DND-41 (cell line): ENCODE results near the gene MED31.
"Not testable (repeated sequence)": the region's sequence is repeated elsewhere in the genome, so short reads cannot be mapped to it uniquely, and the experiment has no call there.

Source experiments
- ATAC-seq: fragments of 200-7000 bp; cut with Tn5 transposase; 3 replicates; pipeline ENCODE4 v1.9.1; 2021; ENCODE audit warnings: low read depth; ENCODE audit not compliant: insufficient read depth
- DNase-seq: peaks from one replicate; pipeline ENCODE4 v3.0.0-alpha.2; 2020
- H2AFZ ChIP-seq: 2 replicates; pipeline ENCODE4 v1.6.0; 2012; ENCODE audit warnings: low read depth, low read length
- H3K27ac ChIP-seq: 2 replicates; pipeline ENCODE4 v1.5.1; 2012; ENCODE audit warnings: low read length, inconsistent platforms
- H3K27me3 ChIP-seq: fragments of 200-600 bp; sonication (generic); 2 replicates; pipeline ENCODE4 v1.6.0; 2012; ENCODE audit warnings: low read length, mild to moderate bottlenecking, inconsistent platforms; ENCODE audit not compliant: insufficient read depth, poor library complexity
- H3K36me3 ChIP-seq: 2 replicates; pipeline ENCODE4 v1.5.1; 2012; ENCODE audit warnings: low read length, inconsistent platforms; ENCODE audit not compliant: insufficient read depth
- H3K4me1 ChIP-seq: 2 replicates; pipeline ENCODE4 v1.5.1; 2012; ENCODE audit warnings: mild to moderate bottlenecking, low read length; ENCODE audit not compliant: insufficient read depth
- H3K4me2 ChIP-seq: 2 replicates; pipeline ENCODE4 v1.6.0; 2012; ENCODE audit warnings: mild to moderate bottlenecking, moderate library complexity, low read length, inconsistent platforms; ENCODE audit not compliant: insufficient read depth
- H3K4me3 ChIP-seq, 2 experiments: fragments of 200-600 bp in 1 of 2; shearing (Covaris generic) in 1 of 2; 2 replicates each; pipeline ENCODE4 v1.5.1; 2012 to 2016; ENCODE audit warnings: inconsistent platforms in 2 of 2, low read length in 2 of 2, mild to moderate bottlenecking in 2 of 2, low read depth in 1 of 2, moderate library complexity in 1 of 2
- H3K79me2 ChIP-seq: 2 replicates; pipeline ENCODE4 v1.6.0; 2012; ENCODE audit warnings: low read length, inconsistent platforms; ENCODE audit not compliant: insufficient read depth
- H3K9ac ChIP-seq: 2 replicates; pipeline ENCODE4 v1.6.0; 2012; ENCODE audit warnings: low read depth, mild to moderate bottlenecking, inconsistent platforms, low read length, moderate library complexity
- H3K9me3 ChIP-seq: 2 replicates; pipeline ENCODE4 v1.5.1; 2012; ENCODE audit warnings: low read length, moderate library complexity, mild to moderate bottlenecking, inconsistent platforms; ENCODE audit not compliant: insufficient read depth, severe bottlenecking
- H4K20me1 ChIP-seq: 2 replicates; pipeline ENCODE4 v1.6.0; 2012; ENCODE audit warnings: low read length; ENCODE audit not compliant: insufficient read depth
- EZH2 ChIP-seq: IDR thresholded peaks from 3 replicates; pipeline ENCODE4 v1.6.1; 2012; ENCODE audit warnings: borderline replicate concordance, low read depth, mild to moderate bottlenecking, moderate library complexity, low read length, inconsistent platforms; ENCODE audit not compliant: severe bottlenecking
- TF ChIP-seq, protein P1 (sequence below): IDR thresholded peaks from 2 replicates; pipeline ENCODE4 v1.5.1; 2012; ENCODE audit warnings: borderline replicate concordance, low read length, moderate library complexity, mild to moderate bottlenecking; ENCODE audit not compliant: poor library complexity, severe bottlenecking; ENCODE audit errors: extremely low read depth

Gene MED31

DNA sequence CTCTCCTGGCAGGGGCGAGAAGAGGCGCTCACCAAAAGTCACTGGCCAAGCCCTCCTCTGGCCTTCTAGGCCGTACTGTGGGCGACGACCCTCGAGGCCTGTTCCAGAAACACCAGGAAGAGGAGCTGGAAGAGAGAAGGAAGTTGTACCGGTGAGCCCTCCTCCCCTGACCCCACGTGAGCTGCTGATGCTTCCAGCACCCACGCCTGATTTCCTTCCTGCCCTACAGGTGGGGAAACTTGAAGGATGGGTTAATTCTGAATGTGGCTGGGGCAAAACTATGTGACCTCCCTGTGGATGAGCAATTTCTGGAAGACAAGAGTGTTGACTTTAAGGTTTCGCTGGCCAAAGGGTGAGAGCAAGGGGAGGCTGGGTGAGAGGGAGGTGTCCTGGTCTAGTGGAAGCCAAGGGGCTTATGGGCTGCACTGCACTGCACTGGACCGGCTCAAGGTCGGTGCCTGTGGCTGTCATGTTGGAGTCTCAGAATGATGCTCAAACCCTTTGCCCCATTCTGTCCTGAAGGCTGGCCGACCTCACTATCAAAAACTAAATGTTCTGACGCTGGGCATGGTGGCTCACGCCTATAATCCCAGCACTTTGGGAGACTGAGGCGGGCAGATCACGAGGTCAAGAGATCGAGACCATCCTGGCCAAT, 6.4 kb upstream of the MED31 start:
- no peak overlapping the region for H3K4me3 ChIP-seq
- H3K27me3 ChIP-seq, result peaks cover 23% of the 10 kb centered on the region
- H2AFZ ChIP-seq, result no peak overlapping the region
- H4K20me1 ChIP-seq, result no peaks in the 10 kb centered on the region
- H3K27ac ChIP-seq, result no peak overlapping the region
- TF ChIP-seq EZH2, result no peak
- TF ChIP-seq, protein P1, sequence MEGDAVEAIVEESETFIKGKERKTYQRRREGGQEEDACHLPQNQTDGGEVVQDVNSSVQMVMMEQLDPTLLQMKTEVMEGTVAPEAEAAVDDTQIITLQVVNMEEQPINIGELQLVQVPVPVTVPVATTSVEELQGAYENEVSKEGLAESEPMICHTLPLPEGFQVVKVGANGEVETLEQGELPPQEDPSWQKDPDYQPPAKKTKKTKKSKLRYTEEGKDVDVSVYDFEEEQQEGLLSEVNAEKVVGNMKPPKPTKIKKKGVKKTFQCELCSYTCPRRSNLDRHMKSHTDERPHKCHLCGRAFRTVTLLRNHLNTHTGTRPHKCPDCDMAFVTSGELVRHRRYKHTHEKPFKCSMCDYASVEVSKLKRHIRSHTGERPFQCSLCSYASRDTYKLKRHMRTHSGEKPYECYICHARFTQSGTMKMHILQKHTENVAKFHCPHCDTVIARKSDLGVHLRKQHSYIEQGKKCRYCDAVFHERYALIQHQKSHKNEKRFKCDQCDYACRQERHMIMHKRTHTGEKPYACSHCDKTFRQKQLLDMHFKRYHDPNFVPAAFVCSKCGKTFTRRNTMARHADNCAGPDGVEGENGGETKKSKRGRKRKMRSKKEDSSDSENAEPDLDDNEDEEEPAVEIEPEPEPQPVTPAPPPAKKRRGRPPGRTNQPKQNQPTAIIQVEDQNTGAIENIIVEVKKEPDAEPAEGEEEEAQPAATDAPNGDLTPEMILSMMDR, result no peak
- H3K79me2 ChIP-seq, result no peaks in the 10 kb centered on the region
- no peaks in the 10 kb centered on the region for H3K36me3 ChIP-seq
- peaks cover 17% of the 10 kb centered on the region for H3K4me1 ChIP-seq
- H3K9ac ChIP-seq, result no peak overlapping the region
- H3K4me2 ChIP-seq, result no peak overlapping the region
- ATAC-seq (no peak), DNase-seq (no peak)
- no peaks in the 10 kb centered on the region for H3K9me3 ChIP-seq

DNA sequence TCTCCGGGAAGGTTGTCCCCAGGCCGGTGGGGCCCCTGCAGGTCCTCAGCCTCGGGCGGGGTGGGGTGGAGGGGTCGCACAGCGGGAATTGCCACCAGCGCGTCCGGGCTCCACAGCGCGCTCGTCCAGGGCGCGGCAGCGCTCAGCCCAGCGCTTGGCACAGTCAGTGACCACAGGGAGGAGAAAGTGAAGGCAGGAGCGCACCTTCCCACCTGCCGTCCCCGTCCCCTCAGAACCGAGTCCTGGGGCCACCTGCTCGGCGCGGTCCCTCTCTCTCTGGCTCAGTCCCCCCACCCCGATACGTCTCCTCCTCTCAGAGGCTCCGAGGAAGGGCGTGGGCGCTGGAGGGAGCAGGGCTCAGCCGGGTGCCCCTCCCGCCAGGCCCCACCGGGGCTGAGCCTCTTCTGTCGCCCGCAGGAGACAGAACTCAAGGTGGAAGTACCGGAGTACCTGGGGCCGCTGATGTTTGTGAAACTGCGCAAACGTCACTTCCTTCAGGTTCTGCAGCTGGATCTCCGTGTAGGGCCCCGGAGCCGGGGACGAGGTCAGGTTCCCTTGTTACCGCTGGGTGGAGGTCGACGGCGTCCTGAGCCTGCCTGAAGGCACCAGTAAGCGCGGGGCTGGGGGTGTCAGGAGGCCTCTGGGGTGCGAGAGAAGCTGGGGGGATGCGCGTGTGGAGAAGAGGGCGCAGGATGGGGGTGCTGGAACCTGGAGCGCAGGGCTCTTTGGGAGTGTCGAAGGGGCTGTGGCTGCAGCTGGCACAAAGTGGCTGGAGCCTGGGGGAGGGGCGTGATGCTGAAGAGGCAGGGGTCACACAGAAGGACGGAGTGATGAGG, 5.6 kb upstream of the MED31 start:
- H3K79me2 ChIP-seq, H2AFZ ChIP-seq, H3K4me2 ChIP-seq, H3K36me3 ChIP-seq, H3K4me3 ChIP-seq, H3K27ac ChIP-seq, H4K20me1 ChIP-seq, ATAC-seq, DNase-seq, H3K9ac ChIP-seq, H3K9me3 ChIP-seq: not testable (repeated sequence)
- H3K27me3 ChIP-seq, result peaks cover 18% of the 10 kb centered on the region
- H3K4me1 ChIP-seq, result peaks cover 25% of the 10 kb centered on the region

DNA sequence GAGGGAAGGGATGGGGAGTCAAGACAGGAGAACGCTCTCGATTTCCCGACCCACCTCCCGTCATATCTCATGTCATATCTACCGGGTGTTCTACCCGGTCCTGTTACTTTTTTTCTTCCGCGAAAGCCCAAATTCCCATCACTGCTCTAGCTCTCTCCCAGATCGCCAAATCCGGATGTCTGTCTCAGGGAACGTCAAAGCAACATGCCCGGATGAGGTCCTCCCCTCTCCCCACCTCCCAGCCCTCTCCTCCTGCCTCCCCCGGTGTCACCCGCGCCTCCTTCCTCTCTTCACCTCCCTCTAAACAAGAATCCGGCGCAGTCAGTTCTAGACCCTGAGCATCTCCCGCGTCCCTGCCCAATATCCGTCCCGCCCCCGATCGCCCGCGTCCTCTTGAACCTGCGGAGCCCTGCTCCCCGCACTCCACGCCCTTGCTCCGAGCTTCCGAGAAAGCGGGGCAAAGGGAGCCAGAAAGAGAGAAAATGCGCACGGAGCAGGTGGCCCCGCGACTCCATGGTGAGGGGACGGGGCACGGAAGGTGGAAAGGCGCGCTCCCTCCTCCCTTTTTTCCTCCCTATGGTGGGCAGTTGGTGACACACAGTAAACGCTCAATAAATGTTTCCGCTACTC, 4.4 kb upstream of the MED31 start:
- not testable (repeated sequence) for H3K79me2 ChIP-seq, H3K4me2 ChIP-seq, H3K9me3 ChIP-seq, ATAC-seq, H4K20me1 ChIP-seq, H3K9ac ChIP-seq, H3K36me3 ChIP-seq, H2AFZ ChIP-seq, H3K4me3 ChIP-seq, H3K27ac ChIP-seq, DNase-seq, H3K27me3 ChIP-seq
- H3K4me1 ChIP-seq, result peaks cover 30% of the 10 kb centered on the region

DNA sequence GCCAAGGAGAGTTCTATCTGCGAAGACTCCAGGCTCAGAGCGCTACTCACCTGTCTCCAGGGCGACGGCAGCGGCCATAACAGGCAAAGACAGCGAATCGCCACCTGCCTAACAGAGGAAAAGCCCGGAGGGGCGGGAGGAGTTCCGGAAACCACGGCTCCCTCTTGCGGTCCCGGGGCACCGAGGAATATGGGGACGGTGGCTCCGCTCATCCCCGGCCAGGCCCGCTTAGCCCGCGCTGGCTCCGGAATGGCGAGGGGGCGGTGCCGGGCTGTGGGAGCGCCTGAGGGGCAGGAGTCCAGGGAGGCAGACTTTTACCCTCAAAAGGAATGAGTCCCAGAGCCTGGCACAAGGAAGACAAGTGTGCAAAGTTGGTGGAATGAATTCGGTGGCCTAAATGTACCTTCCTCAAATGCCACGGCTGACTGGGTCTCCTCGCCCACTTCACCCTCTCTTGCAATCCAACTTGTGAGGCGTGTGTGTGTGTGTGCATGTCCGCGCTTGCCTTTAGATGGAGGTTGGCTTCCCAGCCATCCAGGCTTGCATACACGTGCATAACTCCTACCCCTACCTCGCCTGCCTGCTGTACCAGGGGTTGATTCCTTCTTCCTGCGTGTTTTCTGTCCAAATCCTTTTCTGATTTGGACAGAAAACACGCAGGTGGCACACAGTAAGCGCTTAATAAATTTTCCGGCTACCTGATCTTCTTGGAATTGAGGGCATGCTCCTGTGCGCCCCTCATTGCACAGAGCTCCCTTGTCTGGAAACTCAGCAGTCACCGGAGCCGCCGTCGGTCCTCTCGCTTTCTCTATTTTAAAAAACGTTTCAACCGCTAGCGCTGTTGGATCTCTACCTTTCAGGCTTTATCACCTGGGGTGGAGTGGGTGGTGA, 3.7 kb upstream of the MED31 start:
- no peak for DNase-seq

More for the DNA sequence above, 3.7 kb upstream of the MED31 start:
- Histone ChIP-seq H3K27ac (no peak overlapping the region), H4K20me1 (peaks cover 2% of the 10 kb centered on the region; the same call in 1 of the 2 replicates), H3K79me2 (peaks cover 17% of the 10 kb centered on the region), H3K9ac (no peak overlapping the region), H3K27me3 (peaks cover 4% of the 10 kb centered on the region), H3K36me3 (peaks cover 3% of the 10 kb centered on the region; the same call in 1 of the 2 replicates), H2AFZ (no peak overlapping the region), H3K4me3 (no peak overlapping the region), H3K4me2 (no peak overlapping the region), H3K9me3 (no peaks in the 10 kb centered on the region), H3K4me1 (peaks cover 36% of the 10 kb centered on the region)
- no peak for TF ChIP-seq EZH2
- TF ChIP-seq, protein P1, result no peak
- no peak for ATAC-seq
